IPS DF 6.9 (cell line): ENCODE data around the gene CCDC136.

ENCODE experiments used
- DNase-seq: peaks from one replicate; pipeline ENCODE4 v3.0.0-alpha.2; 2013; ENCODE audit warnings: low read depth, low spot score
- H3K27ac ChIP-seq: one replicate; pipeline ENCODE4 v1.5.1; 2013; ENCODE audit warnings: low read length, control low read depth
- H3K27me3 ChIP-seq: 2 replicates; pipeline ENCODE4 v1.6.1; 2013; ENCODE audit warnings: mild to moderate bottlenecking, low read length; ENCODE audit not compliant: control insufficient read depth, insufficient read depth
- H3K36me3 ChIP-seq: 2 replicates; pipeline ENCODE4 v1.6.1; 2013; ENCODE audit warnings: low read length; ENCODE audit not compliant: control insufficient read depth, insufficient read depth
- H3K4me1 ChIP-seq: 2 replicates; pipeline ENCODE4 v1.6.1; 2013; ENCODE audit warnings: low read length; ENCODE audit not compliant: control insufficient read depth, insufficient read depth
- H3K4me3 ChIP-seq: 2 replicates; pipeline ENCODE4 v1.5.1; 2013; ENCODE audit warnings: mild to moderate bottlenecking, low read length
- H3K9me3 ChIP-seq: 2 replicates; pipeline ENCODE4 v1.6.1; 2013; ENCODE audit warnings: low read length, inconsistent platforms; ENCODE audit not compliant: control insufficient read depth, insufficient read depth
- WGBS: extraction: QIAGEN DNeasy Blood & Tissue Kit; methylation state at CpG from one replicate; pipeline ENCODE4 v1.1.7; 2013; ENCODE audit warnings: mixed read lengths, missing lambda C conversion rate; ENCODE audit not compliant: insufficient read length, insufficient coverage; 5-methylcytosine and 5-hydroxymethylcytosine counted together

CCDC136 gene

GRCh38 chr7:128804484-128804883 is 12.7 kb downstream of the CCDC136 start:
- no peaks in the 10 kb centered on the region; the same call in 1 of the 2 replicates for H3K9me3 ChIP-seq
- H3K36me3 ChIP-seq, result peaks cover 21% of the 10 kb centered on the region
- H3K4me1 ChIP-seq, result no peaks in the 10 kb centered on the region
- no peak overlapping the region for H3K27ac ChIP-seq
- no peak for DNase-seq
- no peaks in the 10 kb centered on the region for H3K27me3 ChIP-seq
- WGBS, result no CpG with 5 or more reads among the region's 6 CpGs
- H3K4me3 ChIP-seq, result no peak overlapping the region

- H3K9me3 ChIP-seq, result no peaks in the 10 kb centered on the region; the same call in 1 of the 2 replicates
- no peak overlapping the region for H3K27ac ChIP-seq
- no CpG with 5 or more reads among the region's 5 CpGs for WGBS
- H3K36me3 ChIP-seq, result peaks cover 23% of the 10 kb centered on the region
- DNase-seq, result no peak
- H3K27me3 ChIP-seq, result no peaks in the 10 kb centered on the region
- H3K4me1 ChIP-seq, result no peaks in the 10 kb centered on the region
- no peak overlapping the region for H3K4me3 ChIP-seq
These were observed 13.5 kb downstream of the CCDC136 start for GRCh38 chr7:128805225-128805624.

- Histone ChIP-seq H3K4me1 (no peaks in the 10 kb centered on the region), H3K4me3 (no peak overlapping the region), H3K9me3 (no peaks in the 10 kb centered on the region; the same call in 1 of the 2 replicates), H3K27me3 (no peaks in the 10 kb centered on the region), H3K36me3 (peaks cover 20% of the 10 kb centered on the region), H3K27ac (no peak overlapping the region)
- no CpG with 5 or more reads among the region's 8 CpGs for WGBS
- DNase-seq, result no peak
These were observed 15.4 kb downstream of the CCDC136 start for GRCh38 chr7:128807191-128807590.

DNA sequence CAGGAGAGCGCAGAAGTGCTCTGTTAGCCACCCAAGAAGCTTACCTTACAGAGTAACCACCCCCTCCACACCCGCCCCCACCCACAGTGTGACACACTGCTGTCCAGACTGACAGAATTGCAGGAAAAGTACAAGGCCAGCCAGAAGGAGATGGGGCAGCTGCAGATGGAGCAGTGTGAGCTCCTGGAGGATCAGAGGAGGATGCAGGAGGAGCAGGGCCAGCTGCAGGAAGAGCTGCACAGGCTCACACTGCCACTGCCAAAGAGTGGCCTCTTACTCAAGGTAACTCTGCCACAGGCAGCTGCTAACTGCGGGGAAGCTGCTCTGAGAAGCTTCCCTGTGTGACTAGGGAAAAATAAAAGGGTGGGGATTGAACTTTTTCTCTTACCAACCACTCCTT is 17.6 kb downstream of the CCDC136 start:
- Histone ChIP-seq H3K4me3 (no peak overlapping the region), H3K36me3 (peaks cover 20% of the 10 kb centered on the region), H3K27ac (no peak overlapping the region), H3K4me1 (0 out of 2 replicates have a peak, but pooled peaks cover 3% of the 10 kb centered on the region), H3K27me3 (no peaks in the 10 kb centered on the region), H3K9me3 (no peaks in the 10 kb centered on the region; the same call in 1 of the 2 replicates)
- DNase-seq, result no peak
- no CpG with 5 or more reads among the region's 3 CpGs for WGBS

- Histone ChIP-seq H3K36me3 (peaks cover 17% of the 10 kb centered on the region), H3K4me1 (0 out of 2 replicates have a peak, but pooled peaks cover 3% of the 10 kb centered on the region), H3K27me3 (no peaks in the 10 kb centered on the region), H3K4me3 (no peak overlapping the region), H3K9me3 (no peaks in the 10 kb centered on the region; the same call in 1 of the 2 replicates), H3K27ac (no peak overlapping the region)
- no CpG with 5 or more reads among the region's 2 CpGs for WGBS
- DNase-seq, result no peak
These were observed 18.7 kb downstream of the CCDC136 start for GRCh38 chr7:128810473-128810872.

DNA sequence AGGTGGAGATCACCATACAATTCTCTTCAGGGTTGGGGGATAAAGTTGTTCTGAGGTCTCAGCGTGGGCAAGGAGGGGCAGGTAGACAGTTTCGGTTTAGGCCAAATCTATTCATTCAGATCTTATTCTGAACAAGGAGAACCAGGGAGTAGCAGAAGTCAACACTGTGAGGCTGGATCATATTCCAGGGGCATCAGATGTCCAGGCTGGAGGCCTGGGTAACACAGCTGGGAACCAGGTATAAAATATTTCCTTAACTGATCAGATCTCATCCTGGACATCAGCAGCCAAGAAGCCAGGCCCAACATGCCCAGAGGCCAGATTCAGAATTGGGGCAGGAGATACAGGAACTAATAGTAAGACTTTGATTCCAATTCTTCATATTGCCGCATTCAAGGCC is 19.2 kb downstream of the CCDC136 start:
- no CpG with 5 or more reads among the region's 3 CpGs for WGBS
- H3K36me3 ChIP-seq, result peaks cover 13% of the 10 kb centered on the region
- no peak overlapping the region for H3K27ac ChIP-seq
- DNase-seq, result no peak
- no peak overlapping the region for H3K4me3 ChIP-seq
- 0 out of 2 replicates have a peak, but pooled peaks cover 3% of the 10 kb centered on the region for H3K4me1 ChIP-seq
- no peaks in the 10 kb centered on the region; the same call in 1 of the 2 replicates for H3K9me3 ChIP-seq
- H3K27me3 ChIP-seq, result no peaks in the 10 kb centered on the region

DNA sequence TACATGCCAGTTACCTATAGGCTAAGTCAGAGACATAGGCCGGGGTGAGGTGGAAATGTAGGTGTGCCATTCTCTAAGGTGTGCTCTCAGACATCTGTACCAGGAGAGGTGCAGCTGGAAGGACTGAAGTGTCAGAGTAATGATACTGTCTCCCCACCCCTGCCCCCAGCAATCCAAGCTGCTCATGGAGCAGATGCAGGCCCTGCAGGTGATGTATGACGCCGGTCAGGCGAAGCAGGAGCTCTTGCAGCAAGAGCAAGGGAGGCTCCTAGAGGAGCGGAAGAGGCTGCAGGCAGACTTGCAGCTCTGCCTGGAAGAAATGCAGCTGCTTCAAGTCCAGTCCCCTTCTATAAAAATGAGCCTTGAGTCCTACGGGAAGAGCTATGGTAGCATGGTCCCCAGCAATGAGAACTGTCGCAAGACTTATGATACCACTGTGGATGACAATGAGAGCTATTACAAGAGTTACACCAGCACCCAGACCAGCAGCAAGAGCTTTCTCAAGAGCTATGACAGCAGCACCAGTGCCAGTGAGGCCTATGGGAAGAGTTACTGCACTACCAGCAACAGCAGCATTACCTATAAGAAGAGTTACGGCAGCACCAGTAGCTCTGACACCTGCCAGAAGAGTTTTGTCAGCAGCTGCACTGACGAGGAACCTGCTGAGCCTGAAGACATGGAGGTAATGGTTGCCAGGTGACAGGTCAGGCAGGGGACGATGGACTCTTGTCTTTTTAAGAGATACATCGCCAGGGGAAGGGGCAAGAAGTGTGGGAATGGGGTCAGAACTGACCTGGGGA is 20.1 kb downstream of the CCDC136 start:
- H3K27ac ChIP-seq, result no peak overlapping the region
- H3K27me3 ChIP-seq, result no peaks in the 10 kb centered on the region
- H3K4me3 ChIP-seq, result no peak overlapping the region
- no peaks in the 10 kb centered on the region for H3K9me3 ChIP-seq
- DNase-seq, result no peak
- peaks cover 7% of the 10 kb centered on the region; the same call in 1 of the 2 replicates for H3K36me3 ChIP-seq
- 0 out of 2 replicates have a peak, but pooled peaks cover 3% of the 10 kb centered on the region for H3K4me1 ChIP-seq
- no CpG with 5 or more reads among the region's 11 CpGs for WGBS

DNA sequence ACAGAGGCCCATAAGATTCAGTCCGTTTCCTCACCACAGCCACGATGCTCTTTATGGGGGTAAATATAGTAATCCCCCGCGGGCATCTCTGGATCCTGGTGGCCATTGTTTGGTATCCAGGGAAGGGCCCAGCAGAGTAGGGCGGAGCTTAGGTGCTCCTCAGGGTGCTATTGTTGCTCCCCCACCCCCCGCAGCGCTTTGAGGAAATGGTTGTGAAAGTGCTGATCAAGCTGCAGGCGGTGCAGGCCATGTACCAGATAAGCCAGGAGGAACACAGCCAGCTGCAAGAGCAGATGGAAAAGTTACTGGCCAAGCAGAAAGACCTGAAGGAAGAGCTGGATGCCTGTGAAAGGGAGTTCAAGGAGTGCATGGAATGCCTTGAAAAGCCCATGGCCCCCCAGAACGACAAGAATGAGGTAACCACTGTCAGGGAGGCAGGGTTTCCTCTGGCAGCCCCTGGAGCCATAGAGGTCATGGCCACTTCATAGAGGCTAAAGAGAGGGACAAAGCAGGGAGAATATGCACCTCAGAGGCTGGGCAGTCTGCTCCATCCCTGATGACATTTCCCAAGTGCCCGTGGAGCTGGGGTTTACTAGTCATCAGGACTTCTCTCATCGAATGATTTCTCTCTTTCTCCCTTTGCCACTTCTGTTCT is 20.9 kb downstream of the CCDC136 start:
- Histone ChIP-seq H3K27ac (no peak overlapping the region), H3K27me3 (no peaks in the 10 kb centered on the region), H3K36me3 (peaks cover 2% of the 10 kb centered on the region; the same call in 1 of the 2 replicates), H3K9me3 (no peaks in the 10 kb centered on the region), H3K4me1 (0 out of 2 replicates have a peak, but pooled peaks cover 3% of the 10 kb centered on the region), H3K4me3 (no peak overlapping the region)
- WGBS, result no CpG with 5 or more reads among the region's 11 CpGs
- DNase-seq, result no peak

- no peak overlapping the region for H3K27ac ChIP-seq
- H3K4me1 ChIP-seq, result 0 out of 2 replicates have a peak, but pooled peaks cover 3% of the 10 kb centered on the region
- no peaks in the 10 kb centered on the region for H3K9me3 ChIP-seq
- no CpG with 5 or more reads among the region's 6 CpGs for WGBS
- H3K4me3 ChIP-seq, result no peak overlapping the region
- DNase-seq, result no peak
- peaks cover 2% of the 10 kb centered on the region; the same call in 1 of the 2 replicates for H3K36me3 ChIP-seq
- no peaks in the 10 kb centered on the region for H3K27me3 ChIP-seq
These were observed 22.7 kb downstream of the CCDC136 start for GRCh38 chr7:128814499-128814898.

DNA sequence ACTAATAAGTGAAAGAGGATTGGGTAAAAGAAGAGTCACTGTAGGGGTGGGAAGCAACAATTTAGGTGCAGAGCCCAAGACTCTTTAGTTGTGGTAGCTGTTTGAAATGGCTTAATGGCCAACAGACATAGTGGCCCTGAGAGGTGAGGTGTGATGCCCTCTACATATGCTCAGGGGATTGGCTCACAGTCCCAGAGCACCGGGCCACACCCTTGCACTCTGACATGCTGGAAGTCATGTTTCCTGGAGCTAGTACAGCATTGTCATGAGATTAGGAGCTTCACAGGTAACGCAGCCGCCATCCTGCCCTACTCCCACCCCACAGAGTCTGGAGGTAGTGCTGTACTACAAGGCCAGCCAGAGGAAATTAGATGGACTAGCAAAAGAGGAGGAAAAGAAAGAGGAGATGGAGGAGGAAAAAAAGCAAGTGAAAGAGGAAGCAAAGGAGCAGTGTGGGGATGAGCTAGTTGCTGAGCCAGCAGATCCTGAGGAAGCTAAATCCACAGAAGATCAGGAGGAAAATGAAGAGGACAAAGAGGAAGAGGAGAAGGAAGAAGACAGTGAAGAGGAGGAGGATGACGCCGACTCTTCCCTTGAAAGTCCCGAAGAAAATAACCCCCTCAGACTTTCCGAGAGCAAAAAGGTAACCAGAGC is 23.6 kb downstream of the CCDC136 start:
- no peaks in the 10 kb centered on the region for H3K9me3 ChIP-seq
- H3K27ac ChIP-seq, result no peak overlapping the region
- 0 out of 2 replicates have a peak, but pooled peaks cover 3% of the 10 kb centered on the region for H3K4me1 ChIP-seq
- DNase-seq, result no peak
- no peaks in the 10 kb centered on the region for H3K36me3 ChIP-seq
- no peak overlapping the region for H3K4me3 ChIP-seq
- WGBS, result no CpG with 5 or more reads among the region's 7 CpGs
- no peaks in the 10 kb centered on the region for H3K27me3 ChIP-seq
